GM18502 (cell line): ENCODE data around the gene LRRC32.

Experiments
- ATAC-seq: cut with Tn5 transposase; IDR thresholded peaks from one replicate; pipeline ENCODE4 v1.9.1; 2021; ENCODE audit warnings: mild to moderate bottlenecking; ENCODE audit not compliant: unreplicated experiment, poor library complexity

The LRRC32 gene

DNA sequence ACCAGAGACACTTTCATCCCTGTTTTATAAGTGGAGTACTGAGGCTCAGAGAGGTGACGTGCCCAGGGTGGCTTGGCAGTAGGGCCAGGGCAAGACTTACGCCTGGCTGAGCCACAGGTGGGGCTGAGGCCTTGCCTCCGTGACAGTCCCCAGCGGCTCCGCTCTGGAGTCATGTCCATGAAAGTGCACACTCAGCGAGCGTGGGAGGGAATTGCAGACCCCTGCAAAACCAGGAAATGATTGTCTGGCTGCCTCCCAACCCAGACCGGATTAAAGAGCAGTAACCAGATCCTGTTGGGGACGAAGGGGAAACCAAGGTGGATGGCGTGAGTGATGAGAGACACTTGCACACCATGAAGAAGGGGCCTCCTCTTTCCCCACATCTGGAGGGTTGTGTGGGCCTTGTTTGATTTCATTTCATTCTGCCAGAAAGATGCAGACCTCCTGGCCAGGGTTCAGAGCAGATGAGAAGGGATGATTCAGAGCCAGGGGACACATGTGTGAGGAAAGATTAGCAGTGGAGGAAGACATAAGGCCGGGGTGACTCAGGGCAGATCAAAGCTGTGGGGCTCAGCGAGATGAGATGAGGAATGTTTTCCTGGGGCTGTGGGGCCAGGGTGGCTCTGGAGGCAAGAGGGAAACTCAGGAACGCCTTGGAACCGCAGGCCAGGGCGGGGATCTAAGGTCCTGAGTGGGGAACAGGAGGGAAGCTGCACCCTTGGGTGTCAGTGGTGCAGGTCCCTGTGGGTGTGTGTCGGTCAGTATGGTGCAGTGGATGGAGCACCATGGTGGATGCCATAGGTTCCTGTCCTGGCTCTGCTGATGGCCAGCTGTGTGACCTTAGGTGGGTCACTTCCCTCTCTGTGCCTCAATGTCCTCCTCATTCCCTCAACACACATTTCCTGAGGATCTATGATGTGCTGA lies 29.9 kb upstream of the LRRC32 start:
- ATAC-seq, result no peak

DNA sequence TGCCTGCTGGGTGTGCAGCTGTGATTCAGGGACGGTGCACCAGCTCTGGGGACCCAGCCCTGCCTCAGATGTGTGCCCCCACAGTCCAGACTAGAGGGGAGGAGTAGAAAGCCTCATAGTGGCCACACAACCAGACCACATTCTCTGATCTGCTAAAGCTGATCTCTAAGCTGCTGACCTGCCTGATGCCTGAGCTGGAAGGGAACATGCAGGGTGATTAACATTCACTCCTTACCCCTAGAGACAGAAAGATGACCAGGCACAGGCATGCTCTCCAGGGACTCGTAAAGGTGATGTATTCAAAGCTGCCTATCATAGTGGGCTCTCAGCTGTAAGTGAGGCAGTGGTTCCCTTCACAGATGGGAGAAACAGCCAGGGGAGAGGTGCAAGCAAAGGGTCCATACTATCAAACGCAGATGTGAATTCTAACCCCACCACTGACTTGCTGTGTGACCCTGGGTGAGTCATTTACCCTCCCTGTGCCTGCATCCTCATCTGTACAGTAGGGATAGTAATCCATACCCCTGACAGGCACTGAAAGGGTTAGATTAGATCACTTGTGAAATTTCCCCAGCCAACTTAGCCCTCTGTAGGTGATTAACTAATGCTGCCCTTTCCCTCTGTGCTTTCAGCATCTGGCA lies 29.0 kb upstream of the LRRC32 start:
- ATAC-seq, result no peak

DNA sequence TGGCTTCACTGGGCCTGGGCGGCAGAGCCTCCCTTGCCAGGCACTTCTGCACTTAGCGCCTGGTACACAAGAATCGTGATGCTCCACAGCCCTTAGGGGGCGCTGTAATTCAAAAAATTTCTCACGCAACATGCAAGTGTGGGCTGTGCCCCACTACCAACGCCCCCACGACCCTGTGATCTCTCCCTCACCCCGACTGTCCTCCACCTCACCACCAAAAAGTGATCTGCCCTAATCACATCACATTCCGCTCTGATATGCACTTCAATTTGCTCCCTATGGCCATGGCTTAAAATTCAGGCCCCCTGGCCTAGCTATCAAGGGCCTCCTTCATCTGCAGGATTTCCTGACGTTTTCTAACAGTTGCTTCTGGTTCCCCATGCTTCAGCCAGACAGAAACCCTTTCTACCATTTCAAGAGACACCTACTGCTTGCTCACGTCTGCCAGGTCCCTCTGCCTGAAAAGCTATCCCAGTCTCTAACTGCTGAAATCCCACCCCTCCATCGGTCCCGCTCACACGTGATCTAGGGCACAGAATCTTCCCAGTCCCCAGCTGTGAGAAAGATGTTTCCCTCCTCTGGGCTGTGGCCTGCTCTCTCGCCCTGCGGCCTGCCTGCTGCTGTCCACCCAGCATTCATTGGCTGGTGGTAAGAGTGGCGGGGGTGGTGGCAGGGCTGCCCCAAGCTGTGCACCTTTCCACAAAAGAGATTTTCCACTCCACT lies 27.9 kb upstream of the LRRC32 start:
- ATAC-seq, result no peak

DNA sequence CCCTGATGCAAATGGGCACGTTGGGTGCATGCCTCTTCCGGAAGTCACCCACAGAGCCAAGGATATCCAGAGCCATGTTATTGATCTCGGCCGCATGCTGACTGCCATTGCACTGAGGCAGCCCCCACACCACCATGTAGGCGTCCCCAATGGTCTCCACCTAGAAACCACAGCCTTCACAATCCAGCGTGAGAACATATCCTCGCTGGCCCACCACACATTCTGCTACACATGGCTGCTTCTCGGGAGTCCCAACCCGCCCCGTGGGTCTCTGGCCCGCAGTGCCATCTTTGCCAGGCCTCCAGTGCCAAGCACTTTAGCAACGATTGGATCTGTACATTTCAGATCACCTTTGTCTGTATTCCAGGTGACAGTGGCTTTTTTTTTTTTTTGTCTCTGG lies 26.2 kb upstream of the LRRC32 start:
- no peak for ATAC-seq

DNA sequence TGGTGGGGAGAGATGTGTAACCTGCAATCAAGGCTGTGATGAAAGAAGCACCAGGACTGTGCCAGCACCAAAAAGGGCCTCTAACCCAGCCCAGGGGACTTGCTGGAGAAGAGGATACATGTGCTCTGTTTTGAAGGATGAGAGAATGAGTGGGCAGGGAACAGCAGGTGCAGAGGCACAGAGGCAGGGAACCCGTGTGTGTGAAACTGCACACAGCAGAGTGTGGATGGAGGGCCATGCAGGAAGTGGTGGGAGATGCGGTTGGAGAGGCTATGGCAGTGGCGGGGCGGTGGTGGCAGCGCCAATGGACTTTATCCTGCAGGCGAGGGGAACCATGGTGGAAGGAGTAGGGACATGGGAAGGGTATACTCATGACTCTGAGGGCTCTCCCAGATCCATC lies 25.2 kb upstream of the LRRC32 start:
- ATAC-seq, result no peak

DNA sequence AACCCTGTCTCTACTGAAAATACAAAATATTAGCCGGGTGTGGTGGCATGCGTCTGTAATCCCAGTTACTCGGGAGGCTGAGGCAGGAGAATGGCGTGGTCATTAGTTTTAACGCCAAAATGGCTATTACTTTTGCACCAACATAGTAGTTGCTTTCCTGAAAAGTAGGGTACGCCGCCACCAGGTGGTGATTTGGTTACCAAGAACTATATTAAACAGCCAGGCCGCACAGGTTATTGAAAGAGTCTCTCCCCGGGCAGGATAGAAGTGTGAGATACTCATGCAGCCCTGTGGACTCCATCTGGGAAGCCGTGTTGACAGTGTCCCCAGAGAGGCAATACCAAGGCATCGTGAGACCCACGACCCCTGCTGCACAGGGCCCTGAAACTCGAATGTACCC lies 24.6 kb upstream of the LRRC32 start:
- no peak for ATAC-seq

DNA sequence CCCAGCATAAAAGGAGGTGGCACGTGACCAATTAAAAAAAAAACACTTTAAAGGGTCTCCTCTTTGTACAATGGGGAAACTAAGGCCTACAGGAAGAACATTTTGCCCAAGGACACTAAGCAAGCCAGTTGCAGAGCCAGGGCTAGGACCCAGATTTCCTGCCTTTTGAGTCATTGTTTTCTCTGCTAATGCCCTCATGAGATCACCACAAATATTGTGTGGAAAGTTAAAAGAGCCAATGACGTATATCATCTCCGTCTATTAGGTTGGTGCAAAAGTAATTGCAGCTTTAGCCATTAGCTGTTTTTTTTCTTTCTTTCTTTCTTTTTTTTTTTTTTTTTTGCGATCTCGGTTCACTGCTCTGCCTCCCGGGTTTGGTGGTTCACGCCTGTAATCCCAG lies 24.1 kb upstream of the LRRC32 start:
- no peak for ATAC-seq

DNA sequence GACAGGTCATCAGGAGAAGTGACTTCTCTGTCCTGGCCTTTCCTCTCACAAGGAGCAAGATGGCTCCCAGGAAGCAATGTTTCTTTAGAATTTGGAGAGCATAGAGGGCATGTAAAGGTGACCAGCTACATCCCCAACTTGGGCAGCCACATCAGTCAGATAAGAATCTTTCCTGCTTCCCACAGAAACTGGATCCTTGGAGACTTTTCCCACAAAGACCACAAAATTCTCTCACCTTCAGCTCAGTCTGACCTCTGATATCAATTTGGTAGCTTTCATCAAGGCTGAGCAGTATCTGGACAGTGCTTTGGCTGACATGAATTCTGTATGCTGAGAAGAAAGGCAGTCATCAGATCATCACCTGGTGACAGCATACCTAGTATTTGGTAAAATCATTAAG lies 23.3 kb upstream of the LRRC32 start:
- ATAC-seq, result no peak

DNA sequence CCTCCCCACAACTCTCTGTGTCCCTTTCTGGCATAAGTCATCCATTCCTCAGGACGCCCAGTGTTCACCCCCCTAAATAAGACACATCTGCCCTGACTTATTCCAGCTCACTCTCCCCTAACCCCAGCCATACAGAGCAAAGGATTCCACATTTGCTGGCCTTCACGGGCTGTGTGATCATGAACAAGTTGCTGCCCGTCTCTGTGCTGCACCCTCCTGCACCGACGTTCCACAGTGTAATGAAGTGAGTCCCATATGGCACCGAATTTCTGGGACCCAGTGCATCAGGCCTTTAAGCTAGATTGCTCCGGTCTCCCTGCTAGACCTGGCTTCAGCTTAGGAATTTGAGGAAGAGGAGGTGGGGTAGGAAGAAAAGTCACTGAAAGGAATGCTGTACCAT lies 22.4 kb upstream of the LRRC32 start:
- ATAC-seq, result no peak

DNA sequence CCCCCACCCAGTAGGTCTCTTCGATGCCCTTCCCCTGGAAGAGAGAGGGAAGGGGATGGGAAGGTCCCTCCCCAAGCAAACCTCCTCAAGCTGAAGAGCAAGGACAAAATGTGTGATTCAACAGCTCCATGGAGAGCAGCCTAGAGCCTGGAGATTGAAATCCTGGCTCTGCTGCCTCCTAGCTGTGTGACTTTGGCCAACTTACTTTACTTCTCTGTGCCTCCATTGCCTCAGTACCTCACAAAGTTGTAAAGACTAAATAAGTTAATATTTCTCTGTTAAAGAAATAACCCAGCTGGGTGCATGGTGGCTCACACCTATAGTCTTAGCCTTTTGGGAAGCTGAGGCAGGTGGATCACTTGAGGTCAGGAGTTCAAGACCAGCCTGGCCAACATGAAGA lies 21.1 kb upstream of the LRRC32 start:
- no peak for ATAC-seq

DNA sequence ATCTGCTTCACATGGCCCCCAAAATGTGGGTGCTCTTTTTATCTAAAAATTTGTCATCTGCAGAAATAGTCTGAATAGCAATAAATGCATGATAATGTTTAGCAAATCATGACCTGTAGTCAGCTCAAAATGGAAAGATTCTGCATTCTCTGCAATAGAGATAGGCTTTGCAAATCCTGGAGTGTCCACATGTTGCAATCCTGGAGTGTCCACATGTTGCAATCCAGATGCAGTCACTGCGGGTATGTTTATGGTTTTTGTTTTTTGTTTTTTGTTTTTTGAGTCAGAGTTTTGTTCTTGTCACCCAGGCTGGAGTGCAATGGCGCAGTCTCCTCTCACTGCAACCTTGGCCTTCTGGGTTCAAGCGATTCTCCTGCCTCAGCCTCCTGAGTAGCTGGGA lies 20.2 kb upstream of the LRRC32 start:
- no peak for ATAC-seq

DNA sequence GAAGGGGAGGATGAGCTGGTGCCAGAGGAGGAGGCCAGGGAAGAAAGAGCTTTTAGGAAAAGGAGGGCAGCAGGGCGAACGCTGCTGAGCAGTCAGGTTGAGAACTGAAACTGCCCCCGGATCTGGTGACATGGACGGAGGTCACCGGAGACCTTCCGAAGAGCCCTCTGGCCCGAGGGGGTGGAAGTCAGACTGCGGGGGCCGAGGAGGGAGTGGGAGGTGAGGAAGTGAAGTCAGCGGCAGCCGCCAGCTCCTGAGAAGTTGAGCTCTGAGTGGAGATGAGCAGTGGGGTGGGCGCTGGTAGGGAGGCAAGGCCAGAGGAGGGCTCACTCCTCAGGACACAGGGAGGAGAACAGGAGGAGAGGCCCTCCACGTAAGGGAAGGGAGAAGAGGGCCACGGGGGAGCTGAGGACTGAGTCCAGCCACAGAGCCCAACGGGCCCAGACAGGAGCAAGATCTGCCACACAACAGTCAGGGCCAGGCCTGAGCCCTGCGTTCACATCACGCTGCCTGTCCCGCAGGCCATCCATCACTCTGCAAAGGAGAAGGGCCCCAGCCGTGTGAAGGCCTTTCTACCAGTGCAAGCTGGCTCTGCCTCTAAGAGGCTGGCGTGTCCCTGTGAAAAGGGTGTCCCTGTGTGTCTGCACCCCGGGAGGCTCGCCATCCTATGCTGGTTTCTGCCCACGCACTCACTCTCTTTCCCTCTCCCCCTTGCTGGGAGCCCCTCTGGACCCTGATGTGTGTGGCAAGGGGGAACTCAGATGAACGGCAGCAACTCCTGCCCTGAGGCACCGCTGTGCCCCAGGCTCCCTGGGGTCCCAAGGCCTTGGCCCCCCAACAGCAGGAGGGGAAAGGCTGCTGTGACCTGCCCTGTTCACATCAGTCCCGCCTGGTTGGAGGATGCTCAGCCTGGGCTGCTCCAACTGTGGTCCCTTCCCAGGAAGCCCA lies 19.0 kb upstream of the LRRC32 start:
- no peak for ATAC-seq

DNA sequence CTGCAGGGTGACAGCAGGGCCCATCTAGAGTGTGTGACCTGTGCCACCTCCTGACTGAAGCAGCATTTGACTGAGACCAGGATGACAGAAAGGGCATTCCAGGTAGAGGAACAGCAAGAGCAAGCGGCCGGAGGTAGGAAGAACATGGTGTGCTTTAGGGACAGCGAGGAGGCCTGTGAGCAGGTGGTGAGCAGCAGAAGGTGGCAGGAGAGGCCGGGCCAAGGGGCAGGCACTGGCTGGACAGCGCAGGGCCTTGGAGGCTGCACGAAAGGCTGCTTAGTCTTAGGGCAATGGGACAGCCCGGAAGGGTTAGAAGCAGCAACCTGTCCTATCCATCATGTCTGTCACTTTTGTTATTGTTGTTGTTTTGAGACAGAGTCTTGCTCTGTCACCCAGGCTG lies 17.6 kb upstream of the LRRC32 start:
- no peak for ATAC-seq

DNA sequence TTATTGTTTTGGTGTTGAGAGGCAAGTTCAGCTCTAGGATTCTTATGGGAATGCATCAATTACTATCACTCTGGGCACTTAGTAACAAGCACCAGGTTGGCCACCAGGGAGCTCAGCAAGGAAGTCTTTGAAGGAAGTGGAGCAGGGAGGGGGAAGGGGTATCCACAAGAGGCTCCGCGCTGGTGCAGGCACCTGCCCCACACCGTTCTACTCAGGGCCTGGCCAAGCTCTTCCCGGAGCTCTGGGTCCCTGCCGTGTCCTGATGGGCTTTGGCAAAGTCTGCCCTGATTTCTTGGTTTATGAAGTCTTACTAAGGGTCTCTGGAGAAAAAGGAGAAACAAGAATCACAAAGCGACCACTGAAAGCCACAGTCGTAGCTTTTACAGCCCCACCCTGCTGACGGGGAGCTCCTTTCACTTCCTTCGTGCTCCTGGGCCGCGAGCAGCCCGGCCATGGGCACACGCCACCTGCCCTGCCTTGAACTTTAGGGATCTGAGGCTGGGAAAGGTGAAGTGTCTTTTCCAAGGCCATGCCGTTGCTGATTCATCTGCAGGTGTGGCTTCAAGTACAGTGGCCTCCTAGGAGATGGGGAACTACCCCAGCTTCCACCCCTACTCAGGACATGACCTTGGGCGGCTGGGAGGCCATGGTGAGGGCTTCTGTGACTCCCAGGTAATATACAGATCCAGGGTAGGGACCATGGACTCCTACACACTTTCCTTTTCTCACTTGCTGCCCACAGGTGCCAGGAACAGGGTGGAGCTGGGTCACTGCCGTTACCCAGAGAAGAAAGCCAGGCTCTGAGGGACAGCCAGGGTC lies 15.9 kb upstream of the LRRC32 start:
- ATAC-seq, result peak; percentile 52

DNA sequence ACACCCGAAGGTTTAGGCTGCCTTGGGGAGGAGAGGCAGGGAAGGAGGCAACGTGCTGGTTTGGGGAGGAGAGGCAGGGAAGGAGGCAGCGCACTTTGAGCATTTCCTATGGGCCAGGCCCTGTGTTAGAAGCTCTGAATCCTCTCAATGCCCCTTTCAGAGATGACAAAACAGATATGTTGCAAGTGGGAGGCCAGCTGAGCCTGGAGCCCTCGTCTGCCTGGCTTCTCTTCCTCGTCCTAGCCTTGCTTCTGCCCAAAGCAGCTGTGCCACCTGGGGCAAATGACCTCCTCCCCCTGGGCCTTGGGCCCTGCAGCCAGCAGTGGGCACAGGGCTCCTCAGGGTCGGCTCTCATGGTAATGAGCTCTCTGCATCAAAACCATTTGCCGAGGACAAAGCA lies 15.3 kb upstream of the LRRC32 start:
- ATAC-seq, result peak; percentile 6

DNA sequence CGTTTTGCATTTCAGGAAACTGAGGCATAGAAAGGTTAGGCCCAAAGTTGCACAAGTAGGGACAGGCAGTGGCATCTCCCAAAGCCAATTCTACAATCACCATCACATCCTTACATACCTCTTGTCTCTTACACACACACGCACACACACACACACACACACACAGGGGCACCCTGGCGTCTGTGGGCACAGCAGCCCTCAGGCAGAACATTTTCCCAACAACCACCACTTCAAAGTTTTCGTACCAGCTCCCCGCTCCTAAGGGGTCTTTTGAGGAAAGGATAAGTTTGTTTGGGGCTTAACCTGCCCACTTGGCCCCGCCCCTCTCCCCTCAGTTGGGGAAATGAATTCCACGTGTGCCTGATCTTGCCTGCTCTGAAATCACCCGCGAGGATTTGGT lies 14.7 kb upstream of the LRRC32 start:
- ATAC-seq, result no peak

DNA sequence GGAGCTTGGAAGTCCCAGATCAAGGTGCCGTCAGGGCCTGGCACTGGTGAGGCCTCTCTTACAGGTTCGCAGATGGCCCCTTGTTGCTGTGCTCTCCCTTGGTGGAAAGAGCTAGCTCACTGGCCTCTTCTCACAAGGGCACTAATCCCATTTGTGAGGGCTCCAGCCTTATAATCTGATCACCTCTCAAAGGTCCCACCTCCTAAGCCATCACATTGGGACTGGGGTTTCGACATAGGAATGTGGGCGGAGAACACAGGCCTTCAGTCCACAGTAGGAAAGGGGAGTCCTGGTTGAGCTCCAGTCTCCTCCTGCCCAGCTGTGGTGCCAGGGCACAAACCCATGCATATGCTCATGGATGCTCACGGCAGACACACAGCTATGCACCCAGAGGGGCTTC lies 14.0 kb upstream of the LRRC32 start:
- no peak for ATAC-seq

DNA sequence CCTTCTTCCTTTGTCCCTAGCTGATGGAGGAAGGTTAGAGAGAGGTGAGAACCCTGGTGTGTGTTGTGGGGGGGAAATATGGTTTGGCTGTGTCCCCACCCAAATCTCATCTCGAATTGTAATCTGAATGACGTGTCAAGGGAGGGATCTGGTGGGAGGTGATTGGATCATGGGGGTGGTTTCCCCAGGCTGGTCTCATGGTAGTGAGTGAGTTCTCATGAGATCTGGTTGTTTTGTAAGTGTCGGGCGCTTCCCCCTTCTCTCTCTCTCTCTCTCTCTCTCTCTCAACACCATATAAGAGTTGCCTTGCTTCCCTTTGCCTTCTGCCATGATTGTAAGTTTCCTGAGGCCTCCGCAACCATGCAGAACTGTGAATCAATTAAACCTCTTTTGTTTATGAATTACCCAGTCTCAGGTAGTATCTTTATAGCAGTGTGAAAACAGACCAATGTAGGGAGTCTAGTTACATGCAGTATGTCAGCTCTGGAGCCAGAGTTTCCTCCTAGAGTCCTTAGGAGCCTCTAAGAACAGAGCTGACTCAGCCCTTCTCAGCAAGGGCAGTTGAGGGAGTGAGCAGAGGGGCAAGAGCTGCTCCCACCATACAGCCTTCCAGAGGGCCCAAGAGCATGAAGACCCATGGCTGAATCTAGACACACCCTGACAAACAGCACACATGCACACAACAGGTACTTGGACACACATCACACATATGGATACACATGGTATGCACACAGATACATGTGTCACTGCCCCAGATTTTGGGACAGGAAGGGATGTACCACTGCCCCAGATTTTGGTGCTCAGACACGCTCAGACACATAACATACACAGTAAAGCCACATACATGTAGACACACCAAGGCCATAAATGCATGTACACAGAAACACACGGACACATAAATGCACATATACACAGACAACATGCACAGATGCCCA lies 12.9 kb upstream of the LRRC32 start:
- ATAC-seq, result no peak
